ENCODE data around the gene TBC1D9B. TPM values are rescaled to one million over a fixed set of nuclear protein-coding genes. Genes with fewer than 3 reads are reported as not detected.

The TBC1D9B gene
- total and polyA plus RNA-seq, 9 of the 15 experiments (the other 6 are each of a cell fraction or from before 2014, with no cell fraction given) = 2.9 to 59.1 (median 33.5) TPM

- TF ChIP-seq ATF7 (IDR thresholded peaks at IDR 0.05) (no peak), CTCFL (IDR thresholded peaks at IDR 0.05; ENCODE audit: borderline replicate concordance, insufficient read depth, low read depth, low read length, poor library complexity, severe bottlenecking) (no peak), ZNF318 (IDR thresholded peaks at IDR 0.05; ENCODE audit: borderline replicate concordance in 1 of 2, low read depth in 1 of 2) (0 out of 4 replicates have a peak, but pooled peaks of 1 of the 2 experiments have one; percentile 7), TAF15 (IDR thresholded peaks at IDR 0.05; ENCODE audit: low read depth, low read length) (no peak), MEF2D (tag; conservative IDR thresholded peaks at IDR 0.05; ENCODE audit: low read depth) (no peak), E2F1 (CRISPR knock-in tag; IDR thresholded peaks at IDR 0.05) (no peak), SIN3A (IDR thresholded peaks at IDR 0.05; ENCODE audit: borderline replicate concordance in 2 of 2, control insufficient read depth in 1 of 2, low read depth in 2 of 2, low read length in 2 of 2) (no peak), DMBX1 (CRISPR knock-in tag; IDR thresholded peaks at IDR 0.05; ENCODE audit: borderline replicate concordance) (no peak), HCFC1 (IDR thresholded peaks at IDR 0.05; ENCODE audit: low read depth, low read length) (no peak), POLR2G (IDR thresholded peaks at IDR 0.05; ENCODE audit: low read depth, low read length) (peak; percentile 76), HDAC6 (IDR thresholded peaks at IDR 0.05; ENCODE audit: low read depth, low read length) (no peak), CBFA2T2 (conservative IDR thresholded peaks at IDR 0.05) (no peak), FOXK1 (CRISPR knock-in tag; IDR thresholded peaks at IDR 0.05; ENCODE audit: borderline replicate concordance) (no peak), NCOA6 (IDR thresholded peaks at IDR 0.05) (no peak)
Measured at GRCh38 chr5:179837076-179838011, 70.4 kb downstream of the TBC1D9B start (continued).

Measured in K562 (cell line).